Neutrophil (primary cell): ENCODE results near the gene DCAF7.
A peak's percentile ranks its signal among the peaks of the same experiment; 100 is the strongest.

Experiments
- H3K27ac ChIP-seq: fragments of 200-600 bp; sonication (generic); 2 replicates; pipeline ENCODE4 v1.5.1; 2016; ENCODE audit warnings: mild to moderate bottlenecking, moderate library complexity
- H3K27me3 ChIP-seq: fragments of 200-600 bp; sonication (generic); 2 replicates; pipeline ENCODE4 v1.6.0; 2016; ENCODE audit warnings: mild to moderate bottlenecking
- H3K36me3 ChIP-seq: fragments of 200-600 bp; sonication (generic); 2 replicates; pipeline ENCODE4 v1.5.1; 2017
- H3K4me1 ChIP-seq, 2 experiments: fragments of 200-600 bp in 1 of 2; sonication (generic) in 1 of 2; 1 replicate in 1 of 2; 2 replicates in 1 of 2; pipeline versions ENCODE4 v1.5.1 to v1.6.1; 2013 to 2016; ENCODE audit warnings: low read depth in 1 of 2, low read length in 1 of 2, mild to moderate bottlenecking in 1 of 2, moderate library complexity in 1 of 2; ENCODE audit not compliant: control insufficient read depth in 1 of 2, insufficient read depth in 1 of 2
- H3K4me3 ChIP-seq, 2 experiments: fragments of 200-600 bp in 1 of 2; sonication (generic) in 1 of 2; 1 replicate in 1 of 2; 2 replicates in 1 of 2; pipeline ENCODE4 v1.5.1; 2013 to 2016; ENCODE audit warnings: low read depth in 1 of 2, low read length in 1 of 2, mild to moderate bottlenecking in 1 of 2, moderate library complexity in 1 of 2
- H3K9me3 ChIP-seq: fragments of 200-600 bp; sonication (generic); 2 replicates; pipeline ENCODE4 v1.5.1; 2016
- TF ChIP-seq, protein P1 (sequence below): fragments of 200-600 bp; sonication (generic); IDR thresholded peaks from 2 replicates; pipeline ENCODE4 v1.5.1; 2016; ENCODE audit warnings: antibody characterized with exemption

Gene DCAF7

DNA sequence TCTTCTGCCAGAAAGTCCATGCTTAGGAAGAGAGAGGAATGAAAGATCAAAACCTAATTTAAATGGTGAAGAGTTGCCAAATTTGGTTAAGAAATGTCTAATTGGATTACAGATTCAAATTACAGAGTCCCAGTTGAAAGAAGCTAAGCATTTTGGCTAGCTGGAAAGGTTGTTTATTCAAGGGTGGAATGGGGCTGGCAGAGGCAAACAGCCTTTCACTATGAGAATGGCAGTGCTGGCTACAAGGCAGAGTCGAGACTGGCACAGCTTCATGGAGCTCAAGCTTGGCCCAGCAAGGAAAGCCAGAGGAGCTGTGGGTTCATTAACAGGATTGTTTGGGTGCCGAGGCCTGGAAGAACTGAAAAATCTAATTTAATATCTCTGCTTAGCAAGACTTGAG, 85.5 kb downstream of the DCAF7 start:
- no peaks in the 10 kb centered on the region for H3K27me3 ChIP-seq
- TF ChIP-seq, protein P1, sequence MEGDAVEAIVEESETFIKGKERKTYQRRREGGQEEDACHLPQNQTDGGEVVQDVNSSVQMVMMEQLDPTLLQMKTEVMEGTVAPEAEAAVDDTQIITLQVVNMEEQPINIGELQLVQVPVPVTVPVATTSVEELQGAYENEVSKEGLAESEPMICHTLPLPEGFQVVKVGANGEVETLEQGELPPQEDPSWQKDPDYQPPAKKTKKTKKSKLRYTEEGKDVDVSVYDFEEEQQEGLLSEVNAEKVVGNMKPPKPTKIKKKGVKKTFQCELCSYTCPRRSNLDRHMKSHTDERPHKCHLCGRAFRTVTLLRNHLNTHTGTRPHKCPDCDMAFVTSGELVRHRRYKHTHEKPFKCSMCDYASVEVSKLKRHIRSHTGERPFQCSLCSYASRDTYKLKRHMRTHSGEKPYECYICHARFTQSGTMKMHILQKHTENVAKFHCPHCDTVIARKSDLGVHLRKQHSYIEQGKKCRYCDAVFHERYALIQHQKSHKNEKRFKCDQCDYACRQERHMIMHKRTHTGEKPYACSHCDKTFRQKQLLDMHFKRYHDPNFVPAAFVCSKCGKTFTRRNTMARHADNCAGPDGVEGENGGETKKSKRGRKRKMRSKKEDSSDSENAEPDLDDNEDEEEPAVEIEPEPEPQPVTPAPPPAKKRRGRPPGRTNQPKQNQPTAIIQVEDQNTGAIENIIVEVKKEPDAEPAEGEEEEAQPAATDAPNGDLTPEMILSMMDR: no peak
- H3K36me3 ChIP-seq: peaks cover 67% of the 10 kb centered on the region

GRCh38 chr17:63639125-63639524, 88.8 kb downstream of the DCAF7 start:
- H3K27ac ChIP-seq: peak overlapping the region; percentile 46
- H3K36me3 ChIP-seq: peaks cover 48% of the 10 kb centered on the region
- H3K4me3 ChIP-seq: no peak overlapping the region
- TF ChIP-seq, protein P1: no peak
- no peaks in the 10 kb centered on the region for H3K9me3 ChIP-seq
- H3K27me3 ChIP-seq: no peaks in the 10 kb centered on the region
- peaks cover 54 to 58% of the 10 kb centered on the region in 2 experiments for H3K4me1 ChIP-seq

More for the DNA sequence above, 85.5 kb downstream of the DCAF7 start:
- Histone ChIP-seq H3K27ac (peak overlapping the region; percentile 83), H3K4me3 (no peak overlapping the region), H3K4me1 (peaks cover 37 to 43% of the 10 kb centered on the region in 2 experiments), H3K9me3 (no peaks in the 10 kb centered on the region)

GRCh38 chr17:63640038-63640437, 89.8 kb downstream of the DCAF7 start:
- peaks cover 54 to 58% of the 10 kb centered on the region in 2 experiments for H3K4me1 ChIP-seq
- no peaks in the 10 kb centered on the region for H3K9me3 ChIP-seq
- H3K27ac ChIP-seq: peak overlapping the region; percentile 93
- no peaks in the 10 kb centered on the region for H3K27me3 ChIP-seq
- TF ChIP-seq, protein P1: no peak
- peaks cover 42% of the 10 kb centered on the region for H3K36me3 ChIP-seq
- H3K4me3 ChIP-seq: no peak overlapping the region

DNA sequence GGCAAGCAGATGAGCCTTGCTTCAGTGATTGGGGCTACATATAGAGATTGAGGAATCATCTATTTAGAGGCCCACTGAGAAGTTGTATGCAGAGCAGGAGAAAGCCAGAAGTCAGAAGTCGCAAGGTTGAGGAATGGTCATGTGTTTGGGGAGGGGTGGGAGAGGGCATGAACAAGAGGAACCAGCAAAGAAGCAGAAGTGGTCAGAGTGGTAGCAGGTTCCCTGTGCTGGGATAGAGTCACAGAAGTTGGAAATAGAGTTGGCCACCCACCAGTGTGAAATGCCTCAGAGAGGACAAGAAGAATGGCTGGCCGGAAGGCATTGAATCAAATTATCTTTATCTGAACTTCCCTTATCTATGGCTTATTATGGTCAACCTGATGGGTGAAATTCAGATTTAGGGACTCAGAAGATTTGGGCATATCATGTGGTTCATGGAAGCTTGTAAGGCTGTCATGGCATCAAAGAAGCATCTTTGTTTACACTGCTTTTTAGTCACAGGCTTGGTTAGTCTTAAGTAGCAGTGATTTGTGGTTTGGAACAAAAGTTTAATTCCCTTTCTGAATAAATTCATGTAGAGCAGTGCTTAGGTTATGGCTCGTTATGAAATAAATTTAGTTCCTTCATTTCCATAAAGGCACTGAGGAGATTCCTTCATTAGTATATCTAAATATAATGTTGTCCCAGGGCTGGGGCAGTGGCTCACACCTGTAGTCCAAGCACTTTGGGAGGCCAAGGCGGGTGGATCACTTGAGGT, 91.6 kb downstream of the DCAF7 start:
- TF ChIP-seq, protein P1: peak; percentile 13
- Histone ChIP-seq H3K27ac (peak overlapping the region; percentile 93), H3K4me3 (peak overlapping the region; percentile 46 to 56), H3K4me1 (peaks cover 65 to 68% of the 10 kb centered on the region in 2 experiments), H3K9me3 (no peaks in the 10 kb centered on the region), H3K36me3 (peaks cover 31% of the 10 kb centered on the region), H3K27me3 (no peaks in the 10 kb centered on the region)
